HEK293 (cell line): ENCODE data around the gene CNMD.

Source experiments
- CTCF ChIA-PET: fragments of 350-600 bp; formaldehyde crosslinking; extraction: SDS; loops from one replicate; lab custom pipeline; 2021; ENCODE audit warnings: antibody characterized with exemption; lab: Yijun Ruan, JAX
- POLR2A ChIA-PET: fragments of 300-600 bp; formaldehyde crosslinking; extraction: SDS; loops from one replicate; lab custom pipeline; 2020; ENCODE audit warnings: antibody characterized with exemption, inconsistent platforms; lab: Yijun Ruan, JAX
- H3K27ac ChIP-seq: fragments of 200-500 bp; sonication (Bioruptor generic); 2 replicates; pipeline ENCODE4 v1.5.1; 2014; ENCODE audit warnings: low read depth, low read length, control low read depth, inconsistent platforms; ENCODE audit errors: extremely low read depth
- H3K36me3 ChIP-seq, 2 experiments: fragments of 200-500 bp in 1 of 2; sonication (Bioruptor generic) in 1 of 2; 1 replicate in 1 of 2; 2 replicates in 1 of 2; pipeline ENCODE4 v1.5.1; 2014 to 2017; ENCODE audit warnings: inconsistent platforms in 2 of 2, low read length in 2 of 2; ENCODE audit not compliant: control insufficient read depth in 2 of 2, insufficient read depth in 1 of 2
- H3K4me1 ChIP-seq: fragments of 200-500 bp; sonication (Bioruptor generic); 2 replicates; pipeline ENCODE4 v1.5.1; 2014; ENCODE audit warnings: mild to moderate bottlenecking, low read length, inconsistent platforms; ENCODE audit not compliant: control insufficient read depth, insufficient read depth
- H3K4me3 ChIP-seq: 2 replicates; pipeline ENCODE4 v1.5.1; 2011; ENCODE audit warnings: low read depth, mild to moderate bottlenecking, control low read depth, low read length, moderate library complexity
- H3K9me3 ChIP-seq: fragments of 200-500 bp; sonication (Bioruptor generic); 2 replicates; pipeline ENCODE4 v1.5.1; 2014; ENCODE audit warnings: low read depth, low read length, inconsistent platforms; ENCODE audit not compliant: control insufficient read depth, insufficient read depth
- BCL11B ChIP-seq: fragments of 450-650 bp; formaldehyde crosslinking; IDR thresholded peaks from 2 replicates; pipeline ENCODE4 v1.5.1; 2016; ENCODE audit warnings: low read depth, missing biosample characterization, missing genetic modification characterization
- HOXC10 ChIP-seq: sonication (generic); formaldehyde crosslinking; IDR thresholded peaks from 2 replicates; pipeline ENCODE4 v1.8.1; 2023; ENCODE audit warnings: mild to moderate bottlenecking, missing genetic modification reagents
- KLF8 ChIP-seq: fragments of 450-650 bp; formaldehyde crosslinking; IDR thresholded peaks from 2 replicates; pipeline ENCODE4 v1.5.1; 2016; ENCODE audit warnings: missing biosample characterization, missing genetic modification characterization
- YY1 ChIP-seq: fragments of 450-650 bp; formaldehyde crosslinking; IDR thresholded peaks from 2 replicates; pipeline ENCODE4 v1.5.1; 2018; ENCODE audit warnings: missing biosample characterization, missing genetic modification characterization
- ZBTB20 ChIP-seq: fragments of 450-650 bp; formaldehyde crosslinking; IDR thresholded peaks from 2 replicates; pipeline ENCODE4 v1.5.1; 2016; ENCODE audit warnings: missing biosample characterization, missing genetic modification characterization
- ZBTB21 ChIP-seq: fragments of 450-650 bp; formaldehyde crosslinking; IDR thresholded peaks from 2 replicates; pipeline ENCODE4 v1.5.1; 2017; ENCODE audit warnings: missing biosample characterization, missing genetic modification characterization
- ZBTB6 ChIP-seq: fragments of 450-650 bp; formaldehyde crosslinking; IDR thresholded peaks from 2 replicates; pipeline ENCODE4 v1.5.1; 2017; ENCODE audit warnings: missing biosample characterization, missing genetic modification characterization
- ZNF140 ChIP-seq: fragments of 450-650 bp; formaldehyde crosslinking; IDR thresholded peaks from 2 replicates; pipeline ENCODE4 v1.5.1; 2016; ENCODE audit warnings: missing biosample characterization, missing genetic modification characterization
- ZNF169 ChIP-seq: fragments of 450-650 bp; formaldehyde crosslinking; IDR thresholded peaks from 2 replicates; pipeline ENCODE4 v1.5.1; 2016; ENCODE audit warnings: missing biosample characterization, missing genetic modification characterization
- ZNF366 ChIP-seq: fragments of 450-650 bp; formaldehyde crosslinking; conservative IDR thresholded peaks from 2 replicates; pipeline ENCODE4 v1.5.1; 2016; ENCODE audit warnings: missing biosample characterization, missing genetic modification characterization
- ZNF404 ChIP-seq: fragments of 450-650 bp; formaldehyde crosslinking; IDR thresholded peaks from 2 replicates; pipeline ENCODE4 v1.5.1; 2017; ENCODE audit warnings: missing biosample characterization, missing genetic modification characterization
- ZNF426 ChIP-seq: fragments of 450-650 bp; formaldehyde crosslinking; IDR thresholded peaks from 2 replicates; pipeline ENCODE4 v1.5.1; 2017; ENCODE audit warnings: missing biosample characterization, missing genetic modification characterization, mild to moderate bottlenecking, inconsistent platforms, moderate library complexity
- ZNF513 ChIP-seq: fragments of 450-650 bp; IDR thresholded peaks from 2 replicates; pipeline ENCODE4 v1.5.1; 2018; ENCODE audit warnings: missing biosample characterization, missing genetic modification characterization
- ZNF624 ChIP-seq: fragments of 450-650 bp; formaldehyde crosslinking; IDR thresholded peaks from 2 replicates; pipeline ENCODE4 v1.5.1; 2017; ENCODE audit warnings: missing biosample characterization, missing genetic modification characterization
- ZNF654 ChIP-seq: fragments of 450-650 bp; formaldehyde crosslinking; IDR thresholded peaks from 2 replicates; pipeline ENCODE4 v1.5.1; 2016; ENCODE audit warnings: low read depth, missing biosample characterization, missing genetic modification characterization
- ZNF776 ChIP-seq: fragments of 450-650 bp; formaldehyde crosslinking; IDR thresholded peaks from 2 replicates; pipeline ENCODE4 v1.5.0; 2017; ENCODE audit warnings: missing biosample characterization, missing genetic modification characterization, borderline replicate concordance
- ZNF785 ChIP-seq: fragments of 450-650 bp; formaldehyde crosslinking; IDR thresholded peaks from 2 replicates; pipeline ENCODE4 v1.5.1; 2016; ENCODE audit warnings: missing biosample characterization, missing genetic modification characterization
- ZNF843 ChIP-seq: fragments of 450-650 bp; formaldehyde crosslinking; IDR thresholded peaks from 2 replicates; pipeline ENCODE4 v1.5.1; 2016; ENCODE audit warnings: missing biosample characterization, missing genetic modification characterization
- ZXDB ChIP-seq: fragments of 450-650 bp; formaldehyde crosslinking; IDR thresholded peaks from 2 replicates; pipeline ENCODE4 v1.5.1; 2016; ENCODE audit warnings: missing biosample characterization, missing genetic modification characterization
- TF ChIP-seq, protein P1 (sequence below): fragments of 450-650 bp; formaldehyde crosslinking; IDR thresholded peaks from 2 replicates; pipeline ENCODE4 v1.5.1; 2016; ENCODE audit warnings: missing biosample characterization, missing genetic modification characterization
- TF ChIP-seq, protein P2 (sequence below): fragments of 450-650 bp; formaldehyde crosslinking; IDR thresholded peaks from 2 replicates; pipeline ENCODE4 v1.5.1; 2016; ENCODE audit warnings: missing biosample characterization, missing genetic modification characterization

Gene CNMD

GRCh38 chr13:52780611-52781010, 41.0 kb upstream of the CNMD start:
- no peaks in the 10 kb centered on the region for H3K9me3 ChIP-seq
- H3K4me3 ChIP-seq: no peak overlapping the region
- H3K36me3 ChIP-seq: no peaks in the 10 kb centered on the region
- POLR2A ChIA-PET: no interaction called here
- CTCF ChIA-PET: interaction anchor here (0.5 to 0.8 kb wide), 2 partner anchors 13 to 66 kb away, joined by 3 read pairs; no protein-coding TSS in a partner anchor
- no peaks in the 10 kb centered on the region; the same call in 1 of the 2 replicates for H3K4me1 ChIP-seq
- no peak for TF ChIP-seq ZNF654
- no peak for TF ChIP-seq ZNF776 (tag by site-specific recombination)
- TF ChIP-seq ZNF624 (tag by site-specific recombination): no peak
- no peak for TF ChIP-seq ZNF785 (tag by site-specific recombination)
- TF ChIP-seq, protein P1, sequence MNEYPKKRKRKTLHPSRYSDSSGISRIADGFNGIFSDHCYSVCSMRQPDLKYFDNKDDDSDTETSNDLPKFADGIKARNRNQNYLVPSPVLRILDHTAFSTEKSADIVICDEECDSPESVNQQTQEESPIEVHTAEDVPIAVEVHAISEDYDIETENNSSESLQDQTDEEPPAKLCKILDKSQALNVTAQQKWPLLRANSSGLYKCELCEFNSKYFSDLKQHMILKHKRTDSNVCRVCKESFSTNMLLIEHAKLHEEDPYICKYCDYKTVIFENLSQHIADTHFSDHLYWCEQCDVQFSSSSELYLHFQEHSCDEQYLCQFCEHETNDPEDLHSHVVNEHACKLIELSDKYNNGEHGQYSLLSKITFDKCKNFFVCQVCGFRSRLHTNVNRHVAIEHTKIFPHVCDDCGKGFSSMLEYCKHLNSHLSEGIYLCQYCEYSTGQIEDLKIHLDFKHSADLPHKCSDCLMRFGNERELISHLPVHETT (tag by site-specific recombination): no peak
- TF ChIP-seq ZNF426: no peak
- TF ChIP-seq, all 188 proteins: peak for 0
- no peak overlapping the region for H3K27ac ChIP-seq

DNA sequence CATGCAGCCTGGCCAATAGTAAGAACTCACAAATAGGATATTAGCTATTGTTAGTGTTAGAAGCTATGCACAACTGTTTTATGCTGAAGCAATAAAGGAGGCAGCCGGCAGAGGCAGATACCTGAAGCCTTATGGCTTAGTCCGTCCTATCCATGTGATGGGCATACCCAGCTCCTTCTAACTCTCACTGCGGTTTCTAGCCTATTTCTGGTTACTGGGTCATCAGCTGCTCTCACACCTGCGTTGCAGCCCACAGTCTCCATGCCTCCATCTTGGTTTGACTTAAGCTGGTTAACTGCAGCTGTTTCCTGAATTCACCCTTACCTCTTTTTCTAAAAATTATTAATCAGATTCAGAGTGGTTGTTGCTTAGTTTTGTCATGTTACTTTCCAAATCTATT, 40.5 kb upstream of the CNMD start:
- H3K27ac ChIP-seq: no peak overlapping the region
- POLR2A ChIA-PET: no interaction called here

GRCh38 chr13:52779103-52779502, 39.5 kb upstream of the CNMD start:
- POLR2A ChIA-PET: no interaction called here
- CTCF ChIA-PET: interaction anchor here (0.7 to 1.2 kb wide), 2 partner anchors 49 to 560 kb away, joined by 3 to 4 read pairs; no protein-coding TSS in a partner anchor
- H3K9me3 ChIP-seq: no peaks in the 10 kb centered on the region

More for the DNA sequence above, 40.5 kb upstream of the CNMD start:
- Histone ChIP-seq H3K36me3 (no peaks in the 10 kb centered on the region), H3K4me1 (no peaks in the 10 kb centered on the region; the same call in 1 of the 2 replicates), H3K4me3 (no peak overlapping the region), H3K9me3 (no peaks in the 10 kb centered on the region)
- TF ChIP-seq ZNF169 (tag by site-specific recombination): no peak
- TF ChIP-seq ZBTB21 (tag by site-specific recombination): no peak
- no peak for TF ChIP-seq YY1 (tag by site-specific recombination)
- no peak for TF ChIP-seq ZNF140 (tag by site-specific recombination)
- TF ChIP-seq HOXC10 (CRISPR knock-in tag): no peak
- TF ChIP-seq KLF8 (tag by site-specific recombination): no peak
- TF ChIP-seq ZBTB20 (tag by site-specific recombination): no peak
- no peak for TF ChIP-seq ZNF404 (tag by site-specific recombination)
- no peak for TF ChIP-seq ZNF366 (tag by site-specific recombination)
- no peak for TF ChIP-seq ZNF843
- CTCF ChIA-PET: interaction anchor here (0.5 to 1.2 kb wide), 4 partner anchors 13 to 66 kb away, joined by 3 to 4 read pairs (median 3); no protein-coding TSS in a partner anchor

More at GRCh38 chr13:52779103-52779502, 39.5 kb upstream of the CNMD start:
- Histone ChIP-seq H3K36me3 (no peaks in the 10 kb centered on the region), H3K27ac (no peak overlapping the region), H3K4me1 (no peaks in the 10 kb centered on the region; the same call in 1 of the 2 replicates), H3K4me3 (no peak overlapping the region)
- no peak for TF ChIP-seq ZBTB6
- no peak for TF ChIP-seq ZNF513 (tag by site-specific recombination)
- TF ChIP-seq, protein P2, sequence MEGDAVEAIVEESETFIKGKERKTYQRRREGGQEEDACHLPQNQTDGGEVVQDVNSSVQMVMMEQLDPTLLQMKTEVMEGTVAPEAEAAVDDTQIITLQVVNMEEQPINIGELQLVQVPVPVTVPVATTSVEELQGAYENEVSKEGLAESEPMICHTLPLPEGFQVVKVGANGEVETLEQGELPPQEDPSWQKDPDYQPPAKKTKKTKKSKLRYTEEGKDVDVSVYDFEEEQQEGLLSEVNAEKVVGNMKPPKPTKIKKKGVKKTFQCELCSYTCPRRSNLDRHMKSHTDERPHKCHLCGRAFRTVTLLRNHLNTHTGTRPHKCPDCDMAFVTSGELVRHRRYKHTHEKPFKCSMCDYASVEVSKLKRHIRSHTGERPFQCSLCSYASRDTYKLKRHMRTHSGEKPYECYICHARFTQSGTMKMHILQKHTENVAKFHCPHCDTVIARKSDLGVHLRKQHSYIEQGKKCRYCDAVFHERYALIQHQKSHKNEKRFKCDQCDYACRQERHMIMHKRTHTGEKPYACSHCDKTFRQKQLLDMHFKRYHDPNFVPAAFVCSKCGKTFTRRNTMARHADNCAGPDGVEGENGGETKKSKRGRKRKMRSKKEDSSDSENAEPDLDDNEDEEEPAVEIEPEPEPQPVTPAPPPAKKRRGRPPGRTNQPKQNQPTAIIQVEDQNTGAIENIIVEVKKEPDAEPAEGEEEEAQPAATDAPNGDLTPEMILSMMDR (tag by site-specific recombination): no peak
- TF ChIP-seq BCL11B (tag by site-specific recombination): no peak
- no peak for TF ChIP-seq ZXDB
